GM12891 (cell line): ENCODE data around the gene PTPN22.

Source experiments
- POLR2A ChIP-seq: IDR thresholded peaks from 2 replicates; pipeline ENCODE4 v1.6.1; 2011; ENCODE audit warnings: low read depth, low read length, control low read depth
- POLR2AphosphoS5 ChIP-seq: IDR thresholded peaks from 2 replicates; pipeline ENCODE4 v1.6.1; 2011; ENCODE audit warnings: low read depth, low read length, control low read depth
- POU2F2 ChIP-seq: IDR thresholded peaks from 2 replicates; pipeline ENCODE4 v1.6.1; 2011; ENCODE audit warnings: low read depth, mild to moderate bottlenecking, control low read depth, low read length, moderate library complexity
- SPI1 ChIP-seq: IDR thresholded peaks from 2 replicates; pipeline ENCODE4 v1.6.1; 2011; ENCODE audit warnings: low read depth, low read length, control low read depth
- TAF1 ChIP-seq: IDR thresholded peaks from 2 replicates; pipeline ENCODE4 v1.6.1; 2011; ENCODE audit warnings: low read depth, low read length, control low read depth

DNA sequence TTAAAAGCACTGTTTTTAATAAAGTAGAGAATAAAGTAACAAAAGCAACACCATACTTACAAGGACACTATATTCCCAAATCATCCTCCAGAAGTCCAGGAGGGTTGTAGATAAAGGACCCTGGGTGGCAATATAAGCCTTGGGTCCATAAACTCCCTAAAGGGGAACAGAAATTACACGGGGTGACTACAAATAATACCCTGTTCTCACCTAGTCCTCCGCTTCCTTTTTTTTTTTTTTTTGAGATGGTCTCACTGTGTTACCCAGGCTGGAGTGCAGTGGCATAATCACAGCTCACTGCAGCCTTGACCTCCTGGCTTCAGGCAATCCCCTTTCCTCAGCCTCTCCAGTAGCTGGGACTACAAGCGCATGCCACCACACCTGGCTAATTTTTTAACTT, 13.1 kb downstream of the PTPN22 start:
- no peak for TF ChIP-seq POLR2AphosphoS5
- no peak for TF ChIP-seq POLR2A
- TF ChIP-seq SPI1, result peak; percentile 92
- TF ChIP-seq TAF1, result no peak
- TF ChIP-seq POU2F2, result no peak
